Fibroblast of the conjunctiva (primary cell): ENCODE data around the gene BEX2.
"Not testable (repeated sequence)": the region's sequence is repeated elsewhere in the genome, so short reads cannot be mapped to it uniquely, and the experiment has no call there.

ENCODE experiments used
- DNase-seq: peaks from one replicate; pipeline ENCODE4 v3.0.0-alpha.2; 2010; ENCODE audit warnings: low read depth

The BEX2 gene

DNA sequence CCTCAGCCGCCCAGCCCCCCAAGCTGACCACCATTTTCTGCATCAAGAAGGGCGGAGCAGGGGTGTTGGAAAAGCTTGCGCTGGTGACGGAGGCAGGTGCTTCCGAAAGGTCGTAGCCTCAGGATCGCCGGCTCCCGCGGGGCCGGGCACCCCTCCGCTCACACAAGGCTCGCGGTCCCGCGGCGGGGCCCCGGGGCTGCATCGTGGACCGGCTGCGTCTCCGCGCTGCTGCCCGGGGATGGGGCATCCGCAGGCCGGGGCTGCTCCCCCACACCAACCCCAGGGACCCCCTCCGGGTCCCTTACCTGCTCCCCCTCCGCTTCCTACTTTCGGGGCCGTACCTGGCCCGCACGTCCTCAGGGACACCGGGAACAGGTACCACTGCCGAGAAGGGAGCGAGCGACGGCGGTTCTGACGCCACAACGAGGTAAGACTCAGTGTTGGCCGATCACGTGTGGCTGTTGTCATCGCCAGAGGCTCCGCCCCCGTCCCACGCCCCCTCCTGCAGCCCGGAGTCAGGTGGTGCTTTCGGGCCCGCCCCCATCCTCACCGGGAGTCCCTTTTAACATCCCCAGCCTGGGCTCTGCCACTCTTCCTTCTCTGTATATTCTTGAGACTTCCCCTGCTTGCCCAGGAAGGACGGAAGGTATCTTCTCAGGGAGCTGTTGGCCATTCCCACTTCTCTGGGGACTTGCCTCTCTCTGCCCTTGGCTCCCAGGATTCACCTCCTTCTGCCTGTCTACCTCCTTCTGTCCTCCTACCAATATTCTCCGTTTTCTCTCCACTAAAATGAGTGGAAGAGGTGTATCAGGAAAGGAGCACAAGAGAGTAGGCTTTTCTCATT, at the start of gene BEX2:
Gene BEX2, minus strand, starts transcription at position 436 of the 844 bp plus-strand sequence. CDS start 1,014 bp downstream, outside the sequence.
- DNase-seq, result peak; percentile 13

DNA sequence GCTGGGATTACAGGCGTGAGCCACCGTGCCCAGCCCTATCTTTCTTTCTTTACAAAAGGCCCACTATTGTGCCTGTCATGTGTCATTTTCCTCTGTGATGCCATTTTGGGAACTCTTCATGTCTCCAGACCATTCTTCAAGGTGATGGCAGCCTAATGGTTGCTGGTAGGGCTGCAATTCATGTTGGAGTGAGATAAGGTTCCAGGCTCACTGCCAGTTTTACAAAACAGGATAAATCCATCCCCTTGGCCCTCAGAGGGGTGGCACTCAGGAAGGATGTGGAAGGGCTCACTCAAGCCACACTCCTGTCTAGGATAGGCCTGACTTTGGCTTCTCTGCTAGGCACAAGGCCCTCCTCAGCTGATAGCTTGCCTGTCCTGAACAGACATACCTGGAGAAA, 49.3 kb upstream of the BEX2 start:
- DNase-seq, result no peak

DNA sequence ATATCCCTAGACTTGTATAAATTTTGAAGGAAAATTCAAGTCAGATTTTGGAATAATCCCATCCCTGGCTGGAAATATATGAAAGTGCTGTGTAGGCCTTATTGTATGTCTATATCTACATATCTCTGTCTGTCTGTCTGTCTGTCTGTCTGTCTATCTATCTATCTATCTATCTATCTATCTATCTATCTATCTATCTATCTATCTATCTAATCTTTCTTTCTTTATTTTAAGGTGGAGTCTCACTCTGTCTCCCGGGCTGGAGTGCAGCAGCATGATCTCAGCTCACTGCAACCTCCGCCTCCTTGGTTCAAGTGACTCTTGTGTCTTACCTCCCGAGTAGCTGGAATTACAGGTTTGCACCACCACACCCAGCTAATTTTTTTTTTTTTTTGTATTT, 48.8 kb upstream of the BEX2 start:
- not testable (repeated sequence) for DNase-seq

- DNase-seq, result no peak
These were observed 47.1 kb upstream of the BEX2 start for GRCh38 chrX:103357871-103358270.

GRCh38 chrX:103356858-103357257, 46.1 kb upstream of the BEX2 start:
- DNase-seq, result no peak

GRCh38 chrX:103356130-103356798, 45.5 kb upstream of the BEX2 start, which contains the start of gene TCEAL9:
Gene TCEAL9 (plus strand): TSS chrX:103356506. CDS start chrX:103357685, 1,179 bp downstream.
- peak; percentile 78 for DNase-seq

- no peak for DNase-seq
These were observed 37.0 kb upstream of the BEX2 start for GRCh38 chrX:103347682-103348397.

GRCh38 chrX:103344606-103345005, 33.8 kb upstream of the BEX2 start:
- DNase-seq, result no peak

DNA sequence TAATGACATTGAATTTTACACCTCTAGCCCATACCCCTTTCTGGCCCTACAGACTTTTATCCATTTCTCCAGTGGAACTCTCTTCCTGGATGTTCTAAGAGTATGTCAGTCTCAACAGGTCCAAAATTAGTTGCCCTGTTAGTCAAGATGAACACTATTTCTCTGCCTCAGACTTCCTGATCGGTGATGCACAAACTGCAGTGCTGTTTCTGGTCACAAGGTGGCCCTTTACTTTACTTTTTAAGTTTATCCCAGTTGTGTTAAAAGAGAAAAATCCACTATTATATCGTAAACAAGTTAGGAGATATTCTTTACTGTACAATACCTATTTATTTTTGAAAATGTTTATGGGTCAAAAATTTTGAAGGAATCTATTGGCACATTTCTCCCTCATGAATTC, 32.3 kb upstream of the BEX2 start:
- peak; percentile 39 for DNase-seq

DNA sequence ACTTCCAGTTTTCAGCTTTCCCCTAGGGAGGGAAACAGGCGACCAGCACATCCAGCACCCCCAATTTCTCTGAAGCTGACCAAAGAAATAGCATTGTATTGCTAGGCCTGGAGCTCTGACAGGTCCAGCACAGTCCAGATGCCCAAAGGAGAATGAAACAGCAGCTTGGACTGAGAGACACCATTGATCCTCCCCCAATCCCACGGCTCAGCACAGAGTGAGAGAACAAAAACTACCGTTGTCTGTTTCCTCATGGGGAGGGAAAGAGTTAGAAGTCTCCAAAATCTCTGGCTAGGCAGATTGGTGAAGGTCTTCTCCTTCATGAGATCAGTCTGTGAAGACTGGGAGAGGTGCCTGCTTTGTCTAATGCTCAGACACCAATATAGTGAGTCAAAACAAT, 27.9 kb upstream of the BEX2 start:
- DNase-seq, result no peak

DNA sequence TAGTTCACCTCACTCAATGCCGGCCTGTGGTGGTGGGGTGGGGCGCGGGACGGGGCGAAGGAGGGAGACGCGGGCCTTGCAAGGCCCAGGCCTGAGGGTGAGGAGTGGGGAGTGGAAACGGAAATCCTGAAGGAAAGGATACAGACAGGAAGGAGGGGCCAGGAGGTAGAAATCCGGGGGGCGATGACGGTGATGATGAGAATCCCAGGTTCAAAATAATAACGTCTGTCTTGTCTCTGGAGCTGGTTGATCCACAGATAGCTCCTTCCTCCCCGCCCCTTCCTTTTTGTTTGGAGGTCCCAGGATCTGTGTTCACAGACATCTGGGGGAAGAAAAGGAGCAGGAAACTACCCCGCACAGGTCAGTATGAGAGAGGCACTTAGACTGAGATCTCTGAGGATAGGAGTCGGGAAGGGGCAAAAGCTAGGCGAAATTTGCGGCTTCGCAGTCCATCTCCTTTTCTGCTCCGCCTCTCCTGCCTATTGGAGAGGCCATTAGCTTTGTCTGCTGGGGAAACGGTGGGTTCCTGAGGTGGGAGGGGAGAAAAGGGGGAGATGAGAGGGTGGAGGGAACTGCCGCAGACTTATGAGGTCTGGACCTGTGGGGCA, 20.0 kb upstream of the BEX2 start:
- DNase-seq, result no peak

DNA sequence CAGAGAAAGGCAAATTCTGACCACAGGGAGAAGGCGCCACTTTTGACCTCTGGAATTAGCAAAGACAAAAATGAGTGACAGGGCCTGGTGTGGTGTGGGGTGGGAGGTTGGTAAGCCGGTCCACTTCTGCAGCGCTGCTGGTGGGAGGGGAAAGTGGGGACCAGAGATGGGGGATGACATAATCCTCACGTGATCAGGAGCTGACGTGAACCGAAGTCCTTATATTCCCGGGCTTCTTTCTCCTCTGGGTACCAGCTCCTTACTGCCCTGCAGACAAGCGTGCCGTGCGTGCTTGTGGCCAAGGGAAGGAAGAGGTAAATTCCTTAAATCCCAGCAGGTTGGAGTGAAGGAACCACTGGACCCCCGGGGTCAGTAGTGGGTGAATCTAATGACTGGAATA, 19.2 kb upstream of the BEX2 start, which contains the start of gene TCEAL7:
Gene TCEAL7, plus strand, starts transcription at position 249 of the 400 bp plus-strand sequence. CDS start 1,165 bp downstream, outside the sequence.
- DNase-seq, result peak; percentile 6

GRCh38 chrX:103311399-103311780, 600 bp upstream of the BEX2 start:
- no peak for DNase-seq

- DNase-seq, result no peak
These were observed 783 bp downstream of the BEX2 start for GRCh38 chrX:103309860-103310554.

DNA sequence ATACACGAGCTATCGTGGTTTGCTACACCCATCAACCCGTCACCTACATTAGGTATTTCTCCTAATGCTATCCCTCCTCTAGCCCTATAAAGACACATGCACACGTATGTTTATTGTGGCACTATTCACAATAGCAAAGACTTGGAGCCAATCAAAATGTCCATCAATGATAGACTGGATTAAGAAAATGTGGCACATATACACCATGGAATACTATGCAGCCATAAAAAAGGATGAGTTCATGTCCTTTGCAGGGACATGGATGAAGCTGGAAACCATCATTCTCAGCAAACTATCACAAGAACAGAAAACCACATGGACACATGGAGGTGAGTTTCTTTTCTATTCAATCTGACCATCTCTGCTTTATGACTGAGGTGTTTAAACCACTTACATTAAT, 5.1 kb downstream of the BEX2 start:
- DNase-seq, result not testable (repeated sequence)

GRCh38 chrX:103304705-103305104, 6.1 kb downstream of the BEX2 start:
- no peak for DNase-seq

- DNase-seq, result no peak
These were observed 17.7 kb downstream of the BEX2 start for GRCh38 chrX:103293118-103293517.

GRCh38 chrX:103279624-103280023, 31.2 kb downstream of the BEX2 start:
- DNase-seq, result no peak

- DNase-seq, result no peak
These were observed 34.2 kb downstream of the BEX2 start, which contains the start of gene TCEAL5 for GRCh38 chrX:103276581-103277002. Gene TCEAL5 (minus strand): TSS chrX:103276750. CDS start chrX:103274563, 2,187 bp downstream.

DNA sequence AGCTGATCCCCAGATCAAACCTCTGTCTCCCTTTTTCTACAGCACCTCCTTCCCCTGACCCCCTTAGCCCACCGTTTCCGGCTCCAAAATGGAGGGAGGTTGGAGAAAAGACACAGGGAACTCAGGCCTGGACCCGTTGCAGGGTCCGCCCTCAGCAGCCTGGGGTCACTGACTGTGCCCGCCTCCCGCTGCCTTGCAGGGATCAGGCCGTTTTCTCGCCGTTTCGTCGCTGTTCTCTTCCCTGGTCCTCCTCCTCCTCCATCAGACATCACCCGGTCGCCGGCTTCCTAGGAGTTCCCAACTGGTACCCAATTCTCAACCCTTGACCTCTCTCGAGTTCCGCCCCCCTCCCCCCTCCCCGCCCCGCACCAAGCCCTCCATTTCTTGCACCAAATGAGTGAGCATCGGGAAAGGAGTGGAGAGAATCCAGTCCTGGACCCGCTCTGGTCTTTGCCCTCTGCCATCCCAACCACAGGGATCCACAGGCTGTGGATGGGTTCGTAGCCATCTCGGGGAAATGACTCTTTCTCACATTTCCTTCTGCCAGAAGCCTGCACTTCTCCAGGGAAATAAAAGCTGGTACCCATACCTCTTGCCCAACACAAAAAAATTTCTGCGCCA, 34.7 kb downstream of the BEX2 start:
- no peak for DNase-seq

- DNase-seq, result no peak
These were observed 36.5 kb downstream of the BEX2 start for GRCh38 chrX:103274284-103274683.
